ENCODE data around the gene POLR2H.

- TF ChIP-seq CTCF (IDR thresholded peaks at IDR 0.05) = no peak
- no peak for TF ChIP-seq EP300 (IDR thresholded peaks at IDR 0.05)
These were observed 48.5 kb downstream of the POLR2H start for GRCh38 chr3:184409946-184410500.
